NT2/D1 (cell line): ENCODE data around the gene IRAK2.
"Not testable (repeated sequence)": the region's sequence is repeated elsewhere in the genome, so short reads cannot be mapped to it uniquely, and the experiment has no call there.

Source experiments
- DNase-seq: peaks from one replicate; pipeline ENCODE4 v3.0.0-alpha.2; 2011; ENCODE audit warnings: low read depth, low spot score
- H3K27me3 ChIP-seq: 2 replicates; pipeline ENCODE4 v1.6.0; 2011; ENCODE audit warnings: mild to moderate bottlenecking; ENCODE audit not compliant: insufficient read length, insufficient read depth
- H3K36me3 ChIP-seq: 2 replicates; pipeline ENCODE4 v1.6.1; 2011; ENCODE audit warnings: mild to moderate bottlenecking, low read length, mixed read lengths; ENCODE audit not compliant: insufficient read depth, insufficient read length
- H3K4me1 ChIP-seq: 2 replicates; pipeline ENCODE4 v1.5.1; 2011; ENCODE audit not compliant: insufficient read depth, insufficient read length
- H3K4me3 ChIP-seq: 2 replicates; pipeline ENCODE4 v1.5.1; 2011; ENCODE audit warnings: low read depth; ENCODE audit not compliant: insufficient read length
- H3K9ac ChIP-seq: 2 replicates; pipeline ENCODE4 v1.6.0; 2011; ENCODE audit warnings: low read depth; ENCODE audit not compliant: insufficient read length
- H3K9me3 ChIP-seq: 2 replicates; pipeline ENCODE4 v1.5.1; 2011; ENCODE audit warnings: mild to moderate bottlenecking, low read length; ENCODE audit not compliant: insufficient read depth
- SUZ12 ChIP-seq: IDR thresholded peaks from 2 replicates; pipeline ENCODE4 v1.6.1; 2011; ENCODE audit not compliant: insufficient read length, insufficient read depth; ENCODE audit errors: extremely low read depth
- YY1 ChIP-seq: IDR thresholded peaks from 2 replicates; pipeline ENCODE4 v1.6.1; 2011; ENCODE audit not compliant: insufficient read length, insufficient read depth
- ZNF274 ChIP-seq: IDR thresholded peaks from 2 replicates; pipeline ENCODE4 v1.6.1; 2011; ENCODE audit warnings: mild to moderate bottlenecking, low read depth, low read length

Gene IRAK2, protein sequence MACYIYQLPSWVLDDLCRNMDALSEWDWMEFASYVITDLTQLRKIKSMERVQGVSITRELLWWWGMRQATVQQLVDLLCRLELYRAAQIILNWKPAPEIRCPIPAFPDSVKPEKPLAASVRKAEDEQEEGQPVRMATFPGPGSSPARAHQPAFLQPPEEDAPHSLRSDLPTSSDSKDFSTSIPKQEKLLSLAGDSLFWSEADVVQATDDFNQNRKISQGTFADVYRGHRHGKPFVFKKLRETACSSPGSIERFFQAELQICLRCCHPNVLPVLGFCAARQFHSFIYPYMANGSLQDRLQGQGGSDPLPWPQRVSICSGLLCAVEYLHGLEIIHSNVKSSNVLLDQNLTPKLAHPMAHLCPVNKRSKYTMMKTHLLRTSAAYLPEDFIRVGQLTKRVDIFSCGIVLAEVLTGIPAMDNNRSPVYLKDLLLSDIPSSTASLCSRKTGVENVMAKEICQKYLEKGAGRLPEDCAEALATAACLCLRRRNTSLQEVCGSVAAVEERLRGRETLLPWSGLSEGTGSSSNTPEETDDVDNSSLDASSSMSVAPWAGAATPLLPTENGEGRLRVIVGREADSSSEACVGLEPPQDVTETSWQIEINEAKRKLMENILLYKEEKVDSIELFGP

DNA sequence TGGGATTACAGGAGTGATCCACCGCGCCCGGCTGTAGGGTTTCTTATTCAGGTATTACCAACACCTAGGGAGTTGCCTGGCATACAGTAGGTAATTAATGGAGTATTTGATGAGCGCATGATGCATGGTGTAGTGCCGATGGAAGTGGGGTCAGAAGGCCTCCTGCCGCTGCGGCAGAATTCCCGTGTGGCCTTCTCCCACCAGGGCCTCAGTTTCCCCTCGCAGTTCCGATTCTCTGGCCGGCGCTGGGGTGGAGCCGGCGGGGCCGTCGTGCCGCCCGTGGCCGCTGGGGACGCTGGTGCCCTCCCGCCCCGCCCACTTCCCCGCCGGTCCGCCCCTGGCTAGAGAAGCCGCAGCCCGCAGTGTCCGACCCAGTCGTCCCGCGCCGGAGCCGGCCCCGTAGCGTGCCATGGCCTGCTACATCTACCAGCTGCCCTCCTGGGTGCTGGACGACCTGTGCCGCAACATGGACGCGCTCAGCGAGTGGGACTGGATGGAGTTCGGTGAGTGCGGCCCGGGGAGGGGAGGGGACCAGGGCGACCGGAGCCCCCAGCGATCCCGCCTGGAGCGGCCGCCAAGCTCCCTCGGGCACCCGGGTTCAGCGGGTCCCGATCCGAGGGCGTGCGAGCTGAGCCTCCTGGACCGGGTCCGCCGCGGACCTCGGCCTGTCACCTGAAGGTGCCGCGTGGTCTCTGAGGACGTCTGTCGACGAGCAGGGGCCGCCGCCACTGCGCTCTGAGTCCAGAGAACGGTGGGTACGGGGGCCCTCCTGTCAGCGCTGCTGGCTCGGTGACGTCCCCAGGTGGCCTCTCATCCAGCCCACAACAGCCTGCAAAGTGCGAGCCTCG, at the start of gene IRAK2:
TSS of gene IRAK2 (plus strand) at position 374 of the 848 bp plus-strand sequence. CDS start at position 410, 36 bp downstream.
- H3K9me3 ChIP-seq: peaks cover 23% of the 10 kb centered on the region
- peak; percentile 35 for DNase-seq
- H3K36me3 ChIP-seq: no peaks in the 10 kb centered on the region
- peak within 1 kb of the TSS; percentile 88 for H3K9ac ChIP-seq
- peaks cover 5% of the 10 kb centered on the region for H3K27me3 ChIP-seq
- TF ChIP-seq SUZ12 (no peak), YY1 (no peak), ZNF274 (no peak)
- H3K4me3 ChIP-seq: peak within 1 kb of the TSS; percentile 81
- no peaks in the 10 kb centered on the region for H3K4me1 ChIP-seq

DNA sequence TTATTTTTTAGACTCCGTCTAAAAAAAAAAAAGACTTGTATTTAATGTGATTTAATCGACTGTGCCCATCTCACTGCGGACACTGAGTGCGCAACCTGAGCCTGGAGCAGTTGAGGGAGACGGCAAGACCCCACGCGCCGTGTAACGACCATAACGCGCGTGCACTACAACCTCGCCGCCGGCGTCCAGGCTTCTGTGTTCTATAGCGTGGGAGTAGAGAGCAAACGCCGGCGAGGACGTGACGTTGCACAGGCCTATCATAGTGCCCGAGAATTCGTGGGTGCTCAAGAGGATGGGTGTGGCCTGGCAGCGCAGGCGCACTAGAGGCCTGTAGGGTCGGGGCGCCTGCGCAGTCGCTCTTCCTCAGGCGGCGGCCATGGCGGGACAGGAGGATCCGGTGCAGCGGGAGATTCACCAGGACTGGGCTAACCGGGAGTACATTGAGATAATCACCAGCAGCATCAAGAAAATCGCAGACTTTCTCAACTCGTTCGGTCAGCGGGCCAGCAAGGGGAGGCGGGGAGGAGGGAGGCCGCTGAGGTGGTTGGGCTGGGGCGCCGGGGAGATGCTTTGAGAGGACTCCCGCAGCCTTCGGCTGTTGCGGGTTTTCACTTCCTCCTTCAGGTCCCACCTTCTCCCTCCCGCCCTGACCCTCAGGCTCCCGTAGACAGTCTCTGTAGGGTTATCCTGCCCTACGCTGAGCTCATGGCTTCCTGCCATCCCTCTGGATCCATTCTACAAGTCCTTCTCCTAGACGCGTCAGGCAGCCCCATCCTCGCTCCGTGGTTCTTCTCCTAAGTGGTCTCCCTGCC, 49.2 kb upstream of the IRAK2 start, which contains the start of gene BRK1:
TSS of gene BRK1 (plus strand) at position 350 of the 812 bp plus-strand sequence. CDS start at position 377, 27 bp downstream.
- H3K9ac ChIP-seq: peak within 1 kb of the TSS; percentile 85
- TF ChIP-seq SUZ12: no peak
- peak; percentile 62 for TF ChIP-seq YY1

DNA sequence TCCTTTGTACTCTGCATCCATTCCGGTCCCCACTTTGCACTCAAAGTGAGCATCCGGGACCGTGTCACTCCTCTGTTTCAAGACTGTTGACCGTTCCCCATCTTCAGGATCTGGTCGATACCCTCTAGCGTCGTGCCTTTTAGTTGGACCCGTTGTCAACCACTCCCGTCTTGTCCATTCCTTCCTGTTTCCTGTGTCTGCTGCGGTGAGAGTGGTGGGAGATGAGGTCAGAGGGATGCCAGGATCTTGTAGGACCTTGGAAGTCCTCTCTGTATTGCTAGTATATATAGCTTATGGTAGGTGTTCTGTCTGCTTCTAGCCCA, 48.6 kb upstream of the IRAK2 start:
- TF ChIP-seq SUZ12 (no peak), YY1 (no peak), ZNF274 (no peak)
- Histone ChIP-seq H3K4me3 (peak overlapping the region; percentile 82), H3K27me3 (no peaks in the 10 kb centered on the region), H3K9me3 (no peaks in the 10 kb centered on the region), H3K36me3 (peaks cover 31% of the 10 kb centered on the region), H3K4me1 (no peaks in the 10 kb centered on the region), H3K9ac (peak overlapping the region; percentile 85)
- no peak for DNase-seq

More for the DNA sequence above, 49.2 kb upstream of the IRAK2 start, which contains the start of gene BRK1:
- DNase-seq: peak; percentile 77
- Histone ChIP-seq H3K27me3 (no peaks in the 10 kb centered on the region), H3K36me3 (peaks cover 25% of the 10 kb centered on the region), H3K9me3 (no peaks in the 10 kb centered on the region), H3K4me3 (peak within 1 kb of the TSS; percentile 82), H3K4me1 (no peaks in the 10 kb centered on the region)

DNA sequence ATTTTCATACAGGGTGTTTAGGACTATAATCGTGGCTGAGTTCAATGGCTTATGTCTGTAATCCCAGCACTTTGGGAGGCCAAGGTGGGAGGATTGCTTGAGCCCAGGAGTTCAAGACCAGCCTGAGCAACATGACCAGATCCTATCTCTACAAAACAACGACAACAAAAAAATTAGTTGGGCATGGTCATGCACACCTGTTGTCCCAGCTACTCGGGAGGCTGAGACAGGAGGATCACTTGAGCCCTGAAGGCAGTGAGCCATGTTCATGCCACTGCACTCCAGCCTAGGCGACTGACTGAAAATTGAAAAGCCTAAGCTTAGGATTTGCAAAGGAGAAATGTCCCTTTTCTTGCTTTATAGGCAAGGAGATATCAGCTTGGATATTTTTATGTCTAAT, 47.8 kb upstream of the IRAK2 start:
- Histone ChIP-seq H3K9me3 (no peaks in the 10 kb centered on the region), H3K27me3 (no peaks in the 10 kb centered on the region), H3K36me3 (peaks cover 37% of the 10 kb centered on the region), H3K4me3 (peak overlapping the region; percentile 82), H3K4me1 (no peaks in the 10 kb centered on the region), H3K9ac (peak overlapping the region; percentile 0)
- DNase-seq: no peak
- TF ChIP-seq YY1 (no peak), SUZ12 (no peak), ZNF274 (no peak)

DNA sequence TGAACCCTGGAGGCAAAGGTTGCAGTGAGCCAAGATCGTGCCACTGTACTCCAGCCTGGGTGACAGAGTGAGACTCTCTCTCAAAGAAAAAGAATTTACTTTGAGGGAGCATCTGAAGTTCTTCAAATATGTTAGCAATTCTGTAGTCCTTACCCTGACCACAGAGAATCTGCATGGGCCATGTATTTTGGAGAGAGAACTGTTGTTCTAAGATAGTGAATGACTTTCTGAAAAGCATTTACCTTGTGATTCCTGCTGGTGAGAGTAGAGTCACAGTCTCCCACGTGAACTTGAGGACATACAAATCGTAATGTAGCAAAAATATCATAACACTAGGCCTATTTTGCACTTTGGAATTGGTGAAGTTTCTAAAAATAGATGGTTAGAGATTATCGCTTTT, 45.3 kb upstream of the IRAK2 start:
- no peaks in the 10 kb centered on the region for H3K4me1 ChIP-seq
- no peak for DNase-seq
- H3K9ac ChIP-seq: no peak overlapping the region
- H3K4me3 ChIP-seq: no peak overlapping the region
- no peak for TF ChIP-seq SUZ12
- peaks cover 50% of the 10 kb centered on the region for H3K36me3 ChIP-seq
- H3K9me3 ChIP-seq: no peaks in the 10 kb centered on the region
- no peaks in the 10 kb centered on the region for H3K27me3 ChIP-seq

DNA sequence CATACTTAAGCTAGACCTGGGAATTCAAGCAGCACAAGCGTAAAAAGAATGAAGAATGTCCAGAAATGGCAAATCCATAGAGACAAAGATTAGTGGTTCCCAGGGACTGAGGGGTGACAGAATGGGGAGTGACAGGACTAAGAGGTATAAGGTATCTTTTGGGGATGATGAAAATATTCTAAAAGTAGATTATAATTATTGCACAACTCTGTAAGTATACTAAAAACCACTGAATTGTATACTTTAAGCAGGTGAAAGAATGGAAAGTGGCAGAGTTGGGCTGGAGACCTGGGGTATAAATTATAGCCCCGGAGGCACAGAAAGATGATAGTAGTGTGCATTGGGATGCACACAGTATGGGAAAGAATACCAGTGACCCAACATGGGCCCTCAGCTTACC, 43.7 kb upstream of the IRAK2 start:
- H3K36me3 ChIP-seq: peaks cover 64% of the 10 kb centered on the region
- H3K9me3 ChIP-seq: no peaks in the 10 kb centered on the region
- H3K4me1 ChIP-seq: no peaks in the 10 kb centered on the region
- H3K4me3 ChIP-seq: no peak overlapping the region
- H3K9ac ChIP-seq: no peak overlapping the region
- no peak for DNase-seq
- TF ChIP-seq YY1 (no peak), SUZ12 (no peak), ZNF274 (no peak)
- no peaks in the 10 kb centered on the region for H3K27me3 ChIP-seq

DNA sequence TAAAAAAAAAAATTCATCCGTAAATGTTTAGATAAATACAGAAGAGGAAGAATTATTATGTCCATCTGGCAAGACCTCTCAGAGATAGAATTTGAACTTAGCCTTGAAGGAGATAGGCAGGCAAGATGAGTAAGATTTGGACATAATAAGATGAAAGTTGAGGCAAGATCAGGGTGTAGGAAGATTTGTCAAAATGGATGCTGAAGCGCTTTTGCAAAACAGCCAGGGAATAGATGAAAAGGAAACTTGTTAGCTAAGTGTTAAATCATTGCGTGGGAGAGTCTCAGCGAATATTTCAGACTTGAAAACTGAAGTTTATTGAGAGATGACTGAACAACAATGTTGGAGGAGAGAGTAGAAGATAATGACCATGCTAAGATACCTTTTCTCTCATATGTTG, 42.0 kb upstream of the IRAK2 start:
- no peaks in the 10 kb centered on the region for H3K27me3 ChIP-seq
- H3K4me3 ChIP-seq: no peak overlapping the region
- TF ChIP-seq ZNF274: no peak
- no peak for TF ChIP-seq YY1
- TF ChIP-seq SUZ12: no peak
- H3K4me1 ChIP-seq: no peaks in the 10 kb centered on the region
- no peaks in the 10 kb centered on the region for H3K9me3 ChIP-seq
- H3K9ac ChIP-seq: no peak overlapping the region
- peaks cover 73% of the 10 kb centered on the region for H3K36me3 ChIP-seq
- DNase-seq: no peak

DNA sequence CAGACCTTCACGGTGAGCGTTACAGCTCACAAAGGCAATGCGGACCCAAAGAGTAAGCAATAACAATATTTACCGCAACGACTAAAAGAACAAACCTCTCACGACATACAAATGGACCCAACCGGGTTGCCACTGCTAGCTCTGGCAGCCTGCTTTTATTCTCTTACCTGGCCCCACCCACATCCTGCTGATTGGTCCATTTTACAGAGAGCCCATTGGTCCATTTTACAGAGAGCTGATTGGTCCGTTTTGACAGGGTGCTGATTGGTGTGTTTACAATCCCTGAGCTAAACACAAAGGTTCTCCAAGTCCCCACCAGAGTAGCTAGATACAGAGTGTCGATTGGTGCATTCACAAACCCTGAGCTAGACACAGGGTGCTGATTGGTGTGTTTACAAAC, 28.8 kb upstream of the IRAK2 start:
- not testable (repeated sequence) for H3K4me1 ChIP-seq, H3K9ac ChIP-seq, H3K36me3 ChIP-seq, H3K27me3 ChIP-seq, H3K4me3 ChIP-seq, DNase-seq
- peaks cover 19% of the 10 kb centered on the region; the same call in 1 of the 2 replicates for H3K9me3 ChIP-seq
